CD4-positive, alpha-beta T cell (primary cell): ENCODE measurements around the gene SORL1-AS1. TPM values are rescaled to one million over a fixed set of nuclear protein-coding genes. Genes with fewer than 3 reads are reported as not detected.

Experiments
- ATAC-seq: fragments of 200-7000 bp; cut with Tn5 transposase; one replicate; pipeline ENCODE4 v1.10.0; 2022; ENCODE audit warnings: mild to moderate bottlenecking; ENCODE audit not compliant: poor library complexity
- CTCF ChIA-PET: fragments of 350-600 bp; sonication (Branson Sonifier 250); formaldehyde crosslinking; loops from one replicate; lab custom pipeline; 2021; ENCODE audit warnings: antibody characterized with exemption, inconsistent platforms; lab: Charles Lee
- POLR2A ChIA-PET: fragments of 350-600 bp; sonication (Branson Sonifier 250); formaldehyde crosslinking; loops from one replicate; lab custom pipeline; 2021; ENCODE audit warnings: antibody characterized with exemption, inconsistent platforms; lab: Charles Lee
- DNase-seq, 14 experiments: peaks; one replicate each; pipeline ENCODE4 v3.0.0-alpha.2; 2013 to 2020; ENCODE audit warnings: mixed read lengths in 2 of 14
- H3K27ac ChIP-seq, 2 donors: one replicate each; pipeline versions ENCODE4 v1.5.1 to v1.7.0; 2013; ENCODE audit warnings: low read length in 2 of 2, low read depth in 1 of 2, mild to moderate bottlenecking in 1 of 2
- H3K27me3 ChIP-seq, 2 experiments: 1 replicate in 1 of 2; 2 replicates in 1 of 2; pipeline versions ENCODE4 v1.6.1 to v1.7.0; 2013; ENCODE audit warnings: low read length in 2 of 2, control low read depth in 1 of 2, mild to moderate bottlenecking in 1 of 2, moderate library complexity in 1 of 2; ENCODE audit not compliant: insufficient read depth in 2 of 2, control insufficient read depth in 1 of 2
- H3K36me3 ChIP-seq: one replicate; pipeline ENCODE4 v1.6.1; 2013; ENCODE audit warnings: low read length, control low read depth; ENCODE audit not compliant: insufficient read depth
- H3K4me1 ChIP-seq: one replicate; pipeline ENCODE4 v1.6.1; 2013; ENCODE audit warnings: low read length, control low read depth; ENCODE audit not compliant: insufficient read depth
- H3K4me3 ChIP-seq: one replicate; pipeline ENCODE4 v1.5.1; 2013; ENCODE audit warnings: mild to moderate bottlenecking, low read length, moderate library complexity
- H3K9me3 ChIP-seq, 2 experiments: 1 replicate in 1 of 2; 2 replicates in 1 of 2; pipeline versions ENCODE4 v1.6.1 to v1.7.0; 2013; ENCODE audit warnings: low read length in 2 of 2, mild to moderate bottlenecking in 2 of 2, control low read depth in 1 of 2, moderate library complexity in 1 of 2; ENCODE audit not compliant: control insufficient read depth in 1 of 2, insufficient read depth in 1 of 2
- H3K27ac Mint-ChIP-seq: one replicate; pipeline ENCODE4 v1.8.0; 2020; ENCODE audit warnings: mixed read lengths
- H3K27me3 Mint-ChIP-seq: one replicate; pipeline ENCODE4 v1.8.0; 2021; ENCODE audit warnings: mixed read lengths
- H3K36me3 Mint-ChIP-seq: one replicate; pipeline ENCODE4 v1.8.0; 2021; ENCODE audit warnings: low read depth, mixed read lengths
- H3K4me1 Mint-ChIP-seq: one replicate; pipeline ENCODE4 v1.8.0; 2021; ENCODE audit warnings: low read depth, mixed read lengths
- H3K4me3 Mint-ChIP-seq: one replicate; pipeline ENCODE4 v1.8.0; 2020; ENCODE audit warnings: mild to moderate bottlenecking, mixed read lengths
- H3K9me3 Mint-ChIP-seq: one replicate; pipeline ENCODE4 v1.8.0; 2020; ENCODE audit warnings: mixed read lengths
- CTCF ChIP-seq: fragments of 200-600 bp; IDR thresholded peaks from one replicate; pipeline ENCODE4 v1.8.0; 2022; ENCODE audit warnings: antibody characterized with exemption, mild to moderate bottlenecking
- intact Hi-C, 2 experiments: fragments of 100-400 bp; cut with DNase I in 1 of 2; cut with micrococcal nuclease in 1 of 2; formaldehyde crosslinking; loops; one replicate each; pipeline versions ENCODE4 v1.15.1 to v1.9.0; 2023 to 2025; cut with DNase I, micrococcal nuclease
- total RNA-seq, 174 experiments: library from RNA in 2 of 174; stranded (reverse) in 2 of 174; gene quantifications; one replicate each; pipeline ENCODE4 v1.2.3 and lab custom pipeline; 2021 to 2026

Gene SORL1-AS1

DNA sequence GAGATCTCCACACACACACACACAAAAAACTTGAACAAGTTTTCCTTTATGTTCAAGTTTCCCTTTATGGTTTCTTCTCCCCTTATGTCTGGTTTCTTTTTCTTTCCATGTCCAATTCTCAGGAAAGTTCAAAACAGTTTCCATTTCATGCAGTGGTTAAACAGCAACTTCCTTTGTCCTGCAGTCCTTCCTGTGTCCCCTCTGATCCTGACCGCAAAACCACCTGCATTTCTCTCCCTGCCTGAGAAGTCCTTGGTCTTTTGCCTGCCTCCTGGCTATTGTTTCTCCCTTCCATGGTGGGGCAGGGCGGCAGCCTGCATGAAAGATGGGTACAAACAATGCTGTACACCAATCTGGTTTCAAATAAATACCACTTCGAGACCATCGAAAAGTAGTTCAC, 58.9 kb downstream of the SORL1-AS1 start:
- DNase-seq (no peak), ATAC-seq (no peak)
- Histone ChIP-seq H3K4me3 (no peak overlapping the region), H3K27ac (no peak overlapping the region), H3K36me3 (no peaks in the 10 kb centered on the region), H3K4me1 (no peaks in the 10 kb centered on the region), H3K27me3 (no peaks in the 10 kb centered on the region), H3K9me3 (peaks cover 0 to 4% of the 10 kb centered on the region in 2 experiments)
- no peak overlapping the region for H3K4me3 Mint-ChIP-seq
- H3K36me3 Mint-ChIP-seq, result no peaks in the 10 kb centered on the region
- ChIA-PET CTCF (no interaction called here), POLR2A (interaction anchor here (0.8 kb wide), 1 partner anchor 26 kb away, joined by 3 read pairs; no protein-coding TSS in a partner anchor)
- intact Hi-C loops, result no loop called here
- no peak for TF ChIP-seq CTCF
- H3K9me3 Mint-ChIP-seq, result no peaks in the 10 kb centered on the region
- no peaks in the 10 kb centered on the region for H3K27me3 Mint-ChIP-seq
- no peak overlapping the region for H3K27ac Mint-ChIP-seq
- H3K4me1 Mint-ChIP-seq, result peaks cover 25% of the 10 kb centered on the region

DNA sequence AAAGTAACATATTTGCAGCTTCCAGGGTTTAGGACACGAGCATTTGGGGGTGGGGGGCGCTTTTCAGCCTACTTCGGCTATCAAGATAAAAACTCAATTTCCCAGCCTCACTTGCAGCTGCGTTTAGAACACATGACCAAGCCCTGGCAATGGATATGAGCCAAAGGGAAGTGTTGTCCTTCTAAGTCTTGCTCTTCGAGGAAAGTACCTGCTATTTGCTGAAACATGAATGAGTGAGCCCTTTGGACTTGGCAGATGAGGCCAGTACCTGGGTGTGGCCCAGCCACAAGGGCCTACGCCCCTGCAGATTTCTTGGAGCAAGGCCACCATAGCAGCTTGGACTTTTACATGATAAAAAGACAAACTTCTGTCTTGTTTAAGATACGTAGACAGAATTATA, 60.9 kb downstream of the SORL1-AS1 start:
- no peak for DNase-seq
- ChIA-PET POLR2A (interaction anchor here (0.6 to 1.0 kb wide), 2 partner anchors 34 to 59 kb away, joined by 3 read pairs; no protein-coding TSS in a partner anchor), CTCF (no interaction called here)
- intact Hi-C loops, result no loop called here
- Mint-ChIP-seq H3K36me3 (no peaks in the 10 kb centered on the region), H3K9me3 (no peaks in the 10 kb centered on the region), H3K27me3 (no peaks in the 10 kb centered on the region), H3K4me1 (peaks cover 25% of the 10 kb centered on the region), H3K4me3 (no peak overlapping the region), H3K27ac (no peak overlapping the region)
- no peak for ATAC-seq
- peaks cover 0 to 4% of the 10 kb centered on the region in 2 experiments for H3K9me3 ChIP-seq
- H3K27me3 ChIP-seq, result no peaks in the 10 kb centered on the region
- H3K4me1 ChIP-seq, result no peaks in the 10 kb centered on the region
- no peaks in the 10 kb centered on the region for H3K36me3 ChIP-seq
- H3K4me3 ChIP-seq, result no peak overlapping the region
- no peak for TF ChIP-seq CTCF
- H3K27ac ChIP-seq, result no peak overlapping the region

DNA sequence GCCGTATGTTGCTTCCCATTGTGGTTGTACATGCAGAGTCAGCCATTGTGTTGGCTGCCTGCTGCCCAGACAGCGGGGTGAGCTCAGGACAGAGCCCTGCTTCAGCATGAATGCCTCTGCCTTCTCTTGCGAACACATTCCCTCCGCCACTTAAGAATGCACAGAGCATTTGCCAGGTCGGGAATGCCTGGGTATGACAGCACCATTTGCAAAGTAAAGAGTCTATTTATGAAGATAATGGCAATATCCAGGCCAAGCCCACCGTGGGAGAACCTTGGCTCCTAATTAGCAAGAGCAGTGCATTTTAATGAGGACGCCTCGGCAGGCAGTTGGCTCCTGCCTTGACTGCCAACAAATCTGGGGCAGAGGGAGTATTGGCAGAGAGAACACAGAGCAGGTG, 63.1 kb downstream of the SORL1-AS1 start:
- Histone ChIP-seq H3K27me3 (no peaks in the 10 kb centered on the region), H3K4me3 (no peak overlapping the region), H3K36me3 (no peaks in the 10 kb centered on the region), H3K27ac (no peak overlapping the region), H3K4me1 (no peaks in the 10 kb centered on the region), H3K9me3 (peaks cover 0 to 4% of the 10 kb centered on the region in 2 experiments)
- peaks cover 21% of the 10 kb centered on the region for H3K4me1 Mint-ChIP-seq
- H3K4me3 Mint-ChIP-seq, result no peak overlapping the region
- ChIA-PET CTCF (interaction anchor here (1.5 kb wide), 1 partner anchor 16 kb away, joined by 4 read pairs; no protein-coding TSS in a partner anchor), POLR2A (interaction anchor here (1.4 kb wide), 1 partner anchor 26 kb away, joined by 4 read pairs; no protein-coding TSS in a partner anchor)
- no peaks in the 10 kb centered on the region for H3K27me3 Mint-ChIP-seq
- ATAC-seq (no peak), DNase-seq (no peak)
- TF ChIP-seq CTCF, result no peak
- H3K9me3 Mint-ChIP-seq, result no peaks in the 10 kb centered on the region
- no peak overlapping the region for H3K27ac Mint-ChIP-seq
- intact Hi-C loops, result no loop called here
- no peaks in the 10 kb centered on the region for H3K36me3 Mint-ChIP-seq

Other genes starting within 250 kb of the SORL1-AS1 start
- gene SC5D, start 160.2 kb downstream of the SORL1-AS1 start, total RNA-seq, result 10 to 100 TPM; 87.7 to 92.7 TPM
- gene SORL1, start 653 bp downstream of the SORL1-AS1 start, total RNA-seq, result 100 to 1,000 TPM; 235 to 241 TPM